HG03159 (cell line): ENCODE results near the gene ILRUN.
"Not testable (repeated sequence)": the region's sequence is repeated elsewhere in the genome, so short reads cannot be mapped to it uniquely, and the experiment has no call there.

Experiments
- ATAC-seq: cut with Tn5 transposase; IDR thresholded peaks from one replicate; pipeline ENCODE4 v1.9.1; 2021; ENCODE audit warnings: mild to moderate bottlenecking, moderate library complexity; ENCODE audit not compliant: unreplicated experiment

Gene ILRUN

DNA sequence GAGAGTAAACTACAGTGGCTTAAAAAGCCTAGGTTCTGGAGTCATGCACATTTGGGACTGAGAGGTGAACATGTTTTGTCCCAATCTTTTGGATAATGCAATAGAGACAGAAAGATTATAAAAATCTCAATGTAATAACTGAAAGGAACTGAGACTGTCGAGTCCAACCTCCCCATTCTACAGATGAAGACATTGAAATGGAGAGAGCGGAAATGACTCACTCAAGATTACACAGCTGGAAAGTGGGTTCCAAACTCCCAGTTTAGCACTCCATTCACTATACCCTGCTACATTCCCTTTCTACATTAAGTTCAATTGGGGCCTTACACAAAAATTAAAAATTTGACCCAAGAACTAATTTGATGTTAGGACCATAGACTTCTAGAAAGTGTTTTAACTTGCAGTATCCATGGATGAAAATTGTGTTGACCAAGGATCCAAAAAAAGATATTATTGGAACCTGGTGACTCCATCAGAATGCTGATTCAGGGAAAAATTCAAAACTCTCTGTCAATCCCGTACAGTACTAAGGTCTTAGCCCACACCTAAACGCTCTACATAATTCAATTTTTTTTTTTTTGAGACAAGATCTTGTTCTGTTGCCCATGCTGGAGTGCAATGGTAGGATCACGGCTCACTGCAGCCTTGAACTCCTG is 1.5 kb upstream of the ILRUN start:
- ATAC-seq = no peak

DNA sequence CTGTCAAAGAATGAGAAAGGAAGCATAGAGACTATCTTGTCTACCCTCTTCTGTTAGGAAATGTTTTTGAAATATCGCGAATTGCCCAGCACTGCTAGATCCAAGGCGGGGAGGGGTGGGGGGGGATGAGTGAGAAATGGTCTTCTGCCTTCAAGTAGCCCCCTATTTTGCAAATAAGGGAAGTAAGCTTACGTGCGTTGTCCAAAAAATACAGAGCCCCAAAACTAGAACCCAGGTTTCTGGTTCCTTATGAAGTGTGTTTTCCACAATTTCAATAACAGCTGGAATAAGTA is 923 bp upstream of the ILRUN start:
- no peak for ATAC-seq

DNA sequence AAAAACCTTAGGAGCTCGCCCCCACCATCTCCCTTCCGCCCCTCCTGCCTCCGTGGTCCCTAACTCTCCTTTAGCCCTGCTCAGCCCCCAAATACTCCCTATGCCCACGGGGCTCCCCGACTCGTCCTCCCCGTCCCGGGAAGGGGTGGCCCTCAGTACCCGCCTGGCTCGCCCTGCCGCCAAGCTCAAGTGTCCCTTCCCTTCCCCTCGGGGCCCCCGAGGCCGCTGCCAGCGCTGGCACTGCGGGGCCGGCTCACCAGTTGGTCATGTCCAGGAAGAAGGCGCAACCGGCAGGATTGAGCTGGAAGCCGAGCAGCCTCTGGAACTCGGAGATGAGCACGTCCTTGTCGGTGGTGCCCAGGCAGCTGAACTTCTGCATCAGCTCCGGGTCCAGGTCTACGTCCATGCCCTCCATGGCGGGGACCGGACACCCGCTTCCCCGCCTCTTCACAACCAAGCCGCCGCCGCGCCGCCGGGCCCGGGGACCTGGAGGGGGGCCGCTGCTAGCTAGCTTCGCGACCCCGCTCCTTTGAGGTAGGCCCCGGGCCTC is 303 bp downstream of the ILRUN start:
- ATAC-seq = peak; percentile 21

DNA sequence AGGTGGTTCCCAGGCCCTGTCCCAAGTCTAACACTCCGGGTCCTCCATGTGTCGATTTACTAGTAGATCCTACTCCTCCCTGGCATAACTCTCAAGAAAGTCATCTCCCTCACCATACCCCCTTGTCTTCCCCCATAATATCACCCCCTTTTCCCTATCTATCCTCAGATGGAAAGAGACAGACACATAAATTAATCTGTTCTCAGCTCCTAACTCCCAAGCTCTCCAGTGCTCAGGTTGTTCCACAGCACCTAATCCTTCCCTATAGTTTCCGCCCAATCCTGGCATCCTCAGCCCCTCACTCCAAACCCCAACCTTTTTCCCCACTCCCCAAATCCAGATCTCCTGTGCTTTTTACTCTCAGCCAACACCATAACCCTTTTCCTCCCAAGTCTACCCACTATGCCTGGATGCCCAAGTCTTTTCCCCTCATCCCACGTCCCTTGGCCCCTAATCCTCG is 808 bp downstream of the ILRUN start:
- ATAC-seq = no peak

DNA sequence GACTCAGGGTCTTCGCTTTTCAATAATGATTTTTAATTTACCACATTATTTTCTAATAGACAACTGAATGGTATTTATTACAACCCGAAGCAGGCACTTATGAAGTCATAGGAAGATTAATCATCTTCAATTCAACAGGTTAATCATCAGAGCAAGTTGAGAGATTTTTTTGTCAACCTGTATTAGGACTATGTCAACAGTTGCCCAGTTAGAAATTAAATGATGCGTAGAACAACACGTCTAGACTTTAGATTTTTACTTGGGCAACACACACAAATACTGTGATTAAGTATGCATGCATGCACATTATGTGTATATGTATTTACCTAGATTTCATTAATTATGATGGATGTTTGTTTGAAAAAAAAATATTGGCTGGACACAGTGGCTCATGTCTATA is 4.3 kb downstream of the ILRUN start:
- ATAC-seq = no peak

DNA sequence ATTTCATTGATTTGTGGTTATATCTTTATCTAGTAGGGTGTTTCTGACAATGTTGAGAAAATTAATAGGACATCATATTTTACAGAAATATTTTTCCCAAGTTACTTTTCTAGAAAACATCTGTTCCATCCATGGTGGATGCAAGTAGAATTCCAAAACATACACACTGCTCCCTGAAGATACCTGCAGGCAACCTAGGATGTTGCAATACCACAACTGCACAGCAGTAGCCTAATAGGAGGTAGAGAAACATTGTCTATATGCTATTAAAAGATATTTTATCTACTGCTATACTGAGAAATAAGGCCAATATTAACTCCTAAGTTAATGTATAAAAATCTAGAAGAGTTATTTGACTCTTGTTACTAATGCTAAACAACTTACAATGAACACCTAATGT is 6.8 kb downstream of the ILRUN start:
- ATAC-seq = no peak

DNA sequence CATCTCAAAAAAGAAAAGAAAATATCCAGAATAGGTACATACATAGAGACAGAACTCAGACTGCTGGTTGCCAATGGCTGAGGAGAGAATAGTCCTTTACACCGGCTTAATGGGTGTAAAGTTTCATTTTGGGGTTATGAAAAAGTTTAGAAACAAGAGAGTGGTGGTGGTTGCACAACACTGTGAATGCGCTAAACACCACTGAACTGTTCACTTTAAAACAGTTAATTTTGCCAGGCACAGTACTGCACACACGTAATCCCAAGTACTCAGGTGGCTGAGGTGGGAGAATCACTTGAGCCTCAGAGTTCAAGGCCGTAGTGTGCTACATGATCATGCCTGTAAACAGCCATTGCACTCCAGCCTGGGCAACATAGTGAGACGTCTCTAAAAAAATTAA is 7.6 kb downstream of the ILRUN start:
- ATAC-seq = no peak

DNA sequence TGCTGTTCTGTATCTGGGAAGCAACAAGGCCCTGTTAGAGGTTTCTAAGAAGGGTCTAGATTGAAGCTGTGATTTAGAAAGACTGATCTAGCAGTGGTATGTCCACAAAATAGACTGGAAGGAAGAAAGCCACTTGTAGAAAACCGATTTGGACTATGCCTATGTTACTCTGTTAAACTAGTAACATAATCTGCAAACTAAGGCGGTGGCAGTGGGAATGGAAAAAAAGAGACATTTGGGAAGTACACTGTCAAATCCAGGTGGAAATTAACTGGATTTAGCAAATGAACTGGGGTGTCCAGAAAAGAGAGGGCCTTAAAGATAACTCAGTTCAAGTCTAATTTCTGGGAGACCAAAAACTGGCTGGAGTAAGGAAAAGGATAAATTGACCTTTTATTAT is 11.6 kb downstream of the ILRUN start:
- ATAC-seq = no peak

DNA sequence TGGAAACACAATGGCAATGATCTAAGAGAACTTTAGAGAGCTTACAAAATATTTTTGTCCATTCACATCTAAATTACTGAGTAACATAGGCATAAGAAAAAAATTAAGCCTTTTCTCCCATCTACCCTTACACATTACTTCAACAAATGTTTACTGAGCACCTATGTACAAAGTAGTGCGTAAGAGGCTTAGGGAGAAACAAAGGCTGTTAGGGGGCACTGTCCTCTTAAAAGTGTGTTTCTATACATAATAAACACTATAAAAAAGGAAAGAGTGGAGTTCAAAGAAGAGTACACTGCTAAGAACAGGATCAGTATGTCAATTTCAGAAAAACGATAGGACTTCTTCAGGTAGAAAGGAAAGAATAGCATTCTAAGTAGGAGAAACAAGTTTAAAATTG is 12.2 kb downstream of the ILRUN start:
- ATAC-seq = no peak

DNA sequence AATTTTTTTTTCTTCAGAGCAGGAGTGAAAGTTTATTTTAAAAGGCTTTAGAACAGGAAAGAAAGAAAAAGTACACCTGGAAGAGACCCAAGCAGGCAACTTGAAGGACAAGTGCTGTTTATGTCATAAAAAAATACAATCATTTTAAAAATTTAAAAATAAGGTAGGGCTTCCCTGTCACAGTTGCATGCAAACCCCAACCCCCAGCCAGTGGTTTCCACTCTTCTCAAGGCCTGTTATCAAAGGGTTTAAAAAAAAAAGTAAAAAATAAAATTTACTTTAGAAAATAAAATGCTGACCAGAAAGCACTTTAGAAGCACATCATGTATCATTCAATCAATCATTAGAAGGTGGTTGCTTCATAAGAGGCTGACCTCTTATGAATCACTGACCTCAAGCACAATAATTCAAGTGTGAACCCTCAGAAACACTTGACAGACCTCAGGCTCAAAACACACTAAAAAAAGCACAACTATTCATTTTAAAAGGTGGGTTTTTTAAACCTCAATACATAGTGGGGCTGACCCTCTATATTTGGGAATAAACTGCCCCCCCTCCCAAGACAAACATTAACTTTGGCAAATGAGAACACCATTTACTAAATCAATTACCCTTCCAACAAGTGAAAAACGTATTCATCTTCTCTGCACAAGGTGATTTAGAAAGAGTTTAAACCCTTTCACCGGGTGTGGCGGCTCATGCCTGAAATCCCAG is 15.6 kb downstream of the ILRUN start:
- ATAC-seq = no peak

DNA sequence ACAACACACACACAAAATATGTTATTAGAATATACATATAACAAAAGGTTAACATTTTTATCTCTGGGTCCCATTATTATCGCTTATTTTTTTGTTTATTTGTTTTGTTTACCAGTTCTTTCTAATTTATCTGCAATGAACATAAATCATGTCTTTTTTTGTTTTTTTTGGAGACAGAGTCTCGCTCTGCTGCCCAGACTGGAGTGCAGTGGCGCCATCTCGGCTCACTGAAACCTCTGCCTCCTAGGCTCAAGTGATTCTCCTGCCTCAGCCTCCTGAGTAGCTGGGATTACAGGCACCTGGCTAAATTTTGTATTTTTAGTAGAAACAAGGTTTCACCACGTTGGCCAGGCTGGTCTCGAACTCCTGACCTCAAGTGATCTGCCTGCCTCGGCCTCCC is 16.3 kb downstream of the ILRUN start:
- ATAC-seq = not testable (repeated sequence)

DNA sequence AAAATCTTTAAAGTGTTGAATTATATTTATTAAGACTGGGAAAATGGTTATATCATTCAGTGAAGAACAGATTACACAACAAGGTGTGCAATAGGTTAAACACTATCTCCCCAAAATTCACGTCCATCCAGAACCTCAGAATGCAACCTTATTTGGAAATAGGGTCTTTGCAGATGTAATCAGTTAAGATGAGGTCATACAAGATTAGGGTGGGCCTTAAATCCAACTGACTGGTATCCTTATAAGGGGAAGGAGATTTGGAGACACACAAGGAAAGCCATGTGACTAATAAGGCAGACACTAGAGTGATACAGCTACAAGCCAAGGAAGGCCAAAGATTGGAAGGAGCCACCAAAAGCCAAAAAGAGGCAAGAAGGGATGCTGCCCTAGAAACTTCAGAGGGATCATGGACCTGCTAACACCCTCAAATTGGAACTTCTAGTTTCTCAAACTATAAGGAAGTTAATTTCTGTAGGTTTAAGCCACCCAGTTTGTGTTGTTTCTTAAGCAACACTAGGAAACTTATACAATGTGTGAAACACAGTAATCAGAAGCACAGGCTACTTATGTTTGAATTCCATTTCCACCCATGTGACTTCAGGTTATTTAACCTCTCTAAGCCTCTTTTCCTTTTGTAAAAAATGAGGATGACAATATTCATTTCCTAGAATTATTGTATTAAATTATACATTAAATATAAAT is 16.9 kb downstream of the ILRUN start:
- ATAC-seq = no peak

DNA sequence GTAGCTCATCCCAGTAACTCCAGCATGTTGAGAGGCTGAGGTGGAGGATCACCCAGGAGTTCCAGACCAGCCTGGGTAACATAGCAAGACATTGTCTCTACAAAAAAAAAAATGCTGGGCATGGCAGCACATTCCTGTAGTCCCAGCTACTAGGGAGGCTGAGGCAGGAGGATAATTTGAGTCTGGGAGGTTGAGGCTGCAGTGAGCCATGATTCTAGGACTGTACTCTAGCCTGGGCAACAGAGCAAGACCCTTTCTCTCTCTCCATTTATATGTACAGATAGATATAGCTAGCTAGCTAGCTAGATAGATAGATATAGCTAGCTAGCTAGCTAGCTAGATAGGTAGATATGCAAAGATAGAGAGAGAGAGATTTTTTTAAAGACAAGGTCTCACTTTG is 20.4 kb downstream of the ILRUN start:
- no peak for ATAC-seq

DNA sequence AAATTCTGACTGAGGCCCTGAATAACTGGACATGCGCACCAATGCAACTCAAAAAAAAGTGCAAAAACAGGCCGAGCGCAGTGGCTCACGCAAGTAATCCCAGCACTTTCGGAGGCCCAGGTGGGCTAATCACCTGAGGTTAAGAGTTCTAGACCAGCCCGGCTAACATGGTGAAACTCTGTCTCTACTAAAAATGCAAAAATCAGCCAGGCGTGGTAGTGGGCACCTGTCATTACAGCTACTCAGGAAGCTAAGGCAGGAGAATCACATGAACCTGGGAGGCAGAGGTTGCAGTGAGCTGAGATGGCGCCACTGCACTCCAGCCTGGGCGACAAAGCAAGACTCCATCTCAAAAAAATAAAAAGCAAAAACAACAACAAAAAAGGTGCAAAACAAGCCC is 21.6 kb downstream of the ILRUN start:
- ATAC-seq = not testable (repeated sequence)

DNA sequence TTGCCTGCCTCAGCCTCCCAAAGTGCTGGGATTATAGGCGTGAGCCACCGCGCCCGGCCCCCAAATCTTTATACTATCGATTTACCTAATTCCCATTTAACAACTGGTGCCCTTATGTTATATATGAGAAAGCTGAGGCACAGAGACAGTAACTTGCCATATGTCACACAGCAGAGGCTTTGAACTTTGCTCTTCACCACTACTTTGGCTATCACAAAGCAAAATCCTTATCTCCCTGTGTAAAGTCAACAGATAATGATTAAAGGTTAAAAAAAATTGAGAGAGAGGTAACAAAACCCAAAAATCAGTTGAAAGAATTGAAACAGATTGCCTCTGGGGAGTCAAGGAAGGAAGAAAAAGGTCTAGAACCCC is 22.3 kb downstream of the ILRUN start:
- no peak for ATAC-seq

DNA sequence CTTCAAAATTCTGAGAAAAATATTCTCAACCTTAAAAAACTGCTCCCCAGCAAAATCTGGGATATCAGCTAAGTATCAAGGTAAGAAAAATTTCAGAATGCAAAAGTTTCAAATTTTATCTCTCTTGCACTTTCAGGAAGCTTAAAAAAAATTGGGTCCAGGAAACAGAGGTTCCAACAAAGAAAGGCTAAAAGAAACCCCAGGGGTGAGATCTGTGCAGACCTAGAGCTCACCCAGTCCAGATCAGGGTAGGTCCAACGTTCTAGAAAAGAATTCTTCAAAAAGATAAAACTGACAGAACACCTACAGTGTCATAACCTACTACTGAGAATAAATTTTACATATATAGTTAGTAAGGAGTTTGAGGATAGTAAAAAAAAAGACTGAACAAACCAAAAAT is 23.5 kb downstream of the ILRUN start:
- ATAC-seq = no peak

DNA sequence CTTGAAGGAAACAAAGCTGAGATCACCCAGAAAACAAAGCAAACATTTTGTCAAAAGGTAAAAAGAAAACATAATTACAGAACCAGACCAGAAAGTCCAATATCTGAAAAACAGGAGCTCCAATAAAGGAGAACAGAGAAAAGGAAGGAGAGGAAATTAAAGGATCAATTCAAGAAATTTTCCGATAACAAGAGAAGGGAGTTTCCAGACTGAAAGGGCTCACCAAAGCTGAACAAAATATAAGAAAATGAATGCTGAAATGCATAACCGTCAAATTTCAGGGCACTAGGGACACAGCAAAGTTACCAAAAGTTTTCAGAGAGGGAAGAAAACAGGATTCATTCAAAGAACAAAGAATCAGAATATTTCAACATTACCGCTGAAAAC is 23.9 kb downstream of the ILRUN start:
- ATAC-seq = no peak

DNA sequence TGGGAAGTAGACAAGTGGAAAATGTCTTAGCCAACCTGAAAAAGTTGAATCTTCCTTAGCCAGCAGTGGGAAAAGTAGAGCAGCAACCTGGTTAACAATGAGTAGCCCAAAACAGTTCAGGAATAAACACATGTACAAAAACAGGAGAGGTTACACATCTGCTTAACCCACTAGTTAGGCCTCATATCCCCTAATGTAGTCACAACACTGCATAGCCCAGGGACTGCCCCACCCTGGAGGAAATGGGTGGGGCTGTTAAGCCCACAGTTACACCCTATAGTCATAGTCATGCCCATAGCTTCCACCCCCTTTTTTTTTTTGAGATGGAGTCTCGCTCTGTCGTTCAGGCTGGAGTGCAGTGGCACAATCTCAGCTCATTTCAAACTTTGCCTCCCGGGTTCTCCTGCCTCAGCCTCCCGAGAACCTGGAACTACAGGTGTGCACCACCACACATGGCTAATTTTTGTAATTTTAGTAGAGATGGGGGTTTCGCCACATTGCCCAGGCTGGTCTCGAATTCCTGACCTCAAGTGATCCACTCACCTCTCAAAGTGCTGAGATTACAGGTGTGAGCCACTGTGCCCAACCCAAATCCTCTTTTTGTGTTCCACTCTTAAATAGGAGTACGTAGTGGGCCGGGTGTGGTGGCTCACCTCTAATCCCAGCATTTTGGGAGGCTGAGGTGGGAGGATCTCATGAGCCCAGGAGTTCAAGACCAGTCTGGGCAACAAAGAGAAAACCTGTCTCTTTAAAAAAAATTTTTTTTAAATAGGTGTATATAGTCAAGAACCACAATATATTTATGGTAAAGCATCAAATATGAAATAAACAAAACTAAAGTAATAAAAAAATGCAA is 24.5 kb downstream of the ILRUN start:
- peak; percentile 76 for ATAC-seq

DNA sequence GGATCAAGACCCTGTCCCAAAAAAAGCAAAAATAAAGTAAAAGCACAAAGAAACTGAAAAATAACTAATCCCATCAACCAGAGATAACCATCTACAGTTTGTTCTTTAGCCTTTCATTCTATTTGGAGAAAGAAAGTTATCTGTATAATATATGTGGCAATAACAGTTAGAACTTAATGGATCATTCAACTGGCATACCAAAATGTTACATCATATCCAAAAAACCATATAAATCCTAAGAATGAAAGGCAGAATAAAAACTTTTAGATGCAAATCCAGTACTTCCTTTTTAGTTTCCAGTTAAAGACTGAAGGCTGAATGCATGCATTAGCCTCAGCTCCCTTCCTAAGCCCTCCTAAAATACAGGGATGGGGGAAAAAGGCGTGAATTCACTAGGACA is 25.2 kb downstream of the ILRUN start:
- no peak for ATAC-seq

DNA sequence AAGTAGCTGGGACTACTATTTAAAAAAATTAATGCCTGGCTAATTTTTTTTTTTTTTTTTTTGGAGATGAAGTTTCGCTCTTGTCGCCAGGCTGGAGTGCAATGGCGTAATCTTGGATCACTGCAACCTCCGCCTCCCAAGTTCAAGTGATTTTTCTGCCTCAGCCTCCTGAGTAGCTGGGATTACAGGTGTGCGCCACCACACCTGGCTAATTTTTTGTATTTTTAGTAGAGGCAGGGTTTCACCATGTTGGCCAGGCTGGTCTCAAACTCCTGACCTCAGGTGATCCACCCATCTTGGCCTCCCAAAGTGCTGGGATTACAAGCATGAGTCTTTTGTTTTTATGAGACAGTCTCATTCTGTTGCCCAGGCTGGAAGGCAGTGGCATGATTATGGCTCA is 27.8 kb downstream of the ILRUN start:
- ATAC-seq = not testable (repeated sequence)
